Measurements from ENCODE around the gene XPC. TPM values are rescaled to one million over a fixed set of nuclear protein-coding genes. Genes with fewer than 3 reads are reported as not detected.

The XPC gene
- total RNA-seq, 1 donor from 2014 or later, result 31.8 TPM

- DNase-seq, result no peak
- Histone ChIP-seq H3K27ac (peak overlapping the region; percentile 31), H3K9me3 (no peaks in the 10 kb centered on the region), H3K4me3 (no peak overlapping the region), H3K4me1 (peaks cover 11% of the 10 kb centered on the region), H3K36me3 (peaks cover 88% of the 10 kb centered on the region), H3K27me3 (ENCODE audit: low read depth) (no peaks in the 10 kb centered on the region)
- no peak for TF ChIP-seq CTCF (IDR thresholded peaks at IDR 0.05)
- intact Hi-C loops (cut with DNase I), result no loop called here
- no peak for ATAC-seq
These were observed 26.8 kb downstream of the XPC start for GRCh38 chr3:14151471-14152083.

- DNase-seq (no peak), ATAC-seq (no peak)
- Histone ChIP-seq H3K27ac (no peak overlapping the region), H3K36me3 (peaks cover 88% of the 10 kb centered on the region), H3K4me1 (peaks cover 19% of the 10 kb centered on the region), H3K4me3 (no peak overlapping the region), H3K27me3 (ENCODE audit: low read depth) (no peaks in the 10 kb centered on the region), H3K9me3 (no peaks in the 10 kb centered on the region)
- intact Hi-C loops (cut with DNase I), result no loop called here
- TF ChIP-seq CTCF (IDR thresholded peaks at IDR 0.05), result no peak
These were observed 27.7 kb downstream of the XPC start for GRCh38 chr3:14150491-14151230.

GRCh38 chr3:14150078-14150477 lies 28.3 kb downstream of the XPC start:
- Histone ChIP-seq H3K27me3 (ENCODE audit: low read depth) (no peaks in the 10 kb centered on the region), H3K4me1 (peaks cover 25% of the 10 kb centered on the region), H3K27ac (no peak overlapping the region), H3K4me3 (no peak overlapping the region), H3K9me3 (no peaks in the 10 kb centered on the region), H3K36me3 (peaks cover 91% of the 10 kb centered on the region)
- intact Hi-C loops (cut with DNase I), result no loop called here
- DNase-seq (no peak), ATAC-seq (no peak)
- no peak for TF ChIP-seq CTCF (IDR thresholded peaks at IDR 0.05)

GRCh38 chr3:14148041-14148985 lies 30.1 kb downstream of the XPC start:
- peaks cover 78% of the 10 kb centered on the region for H3K36me3 ChIP-seq
- H3K27me3 ChIP-seq (ENCODE audit: low read depth), result no peaks in the 10 kb centered on the region
- H3K27ac ChIP-seq, result peak overlapping the region; percentile 31
- DNase-seq (no peak), ATAC-seq (no peak)
- H3K9me3 ChIP-seq, result no peaks in the 10 kb centered on the region
- intact Hi-C loops (cut with DNase I), result no loop called here
- no peak overlapping the region for H3K4me3 ChIP-seq
- peaks cover 40% of the 10 kb centered on the region for H3K4me1 ChIP-seq
- no peak for TF ChIP-seq CTCF (IDR thresholded peaks at IDR 0.05)

GRCh38 chr3:14147617-14148016 lies 30.8 kb downstream of the XPC start:
- peaks cover 76% of the 10 kb centered on the region for H3K36me3 ChIP-seq
- H3K4me1 ChIP-seq, result peaks cover 47% of the 10 kb centered on the region
- peak overlapping the region; percentile 95 for H3K27ac ChIP-seq
- ATAC-seq, result no peak
- no peak for TF ChIP-seq CTCF (IDR thresholded peaks at IDR 0.05)
- no peak for DNase-seq
- H3K27me3 ChIP-seq (ENCODE audit: low read depth), result no peaks in the 10 kb centered on the region
- H3K4me3 ChIP-seq, result no peak overlapping the region
- no peaks in the 10 kb centered on the region for H3K9me3 ChIP-seq
- intact Hi-C loops (cut with DNase I), result no loop called here
